GM12878 (cell line): Measurements from ENCODE around the gene PID1. TPM values are rescaled to one million over a fixed set of nuclear protein-coding genes. Genes with fewer than 3 reads are reported as not detected.

Experiments
- ATAC-seq: fragments of 200-7000 bp; cut with Tn5 transposase; 3 replicates; pipeline ENCODE4 v1.9.1; 2020; ENCODE audit warnings: mild to moderate bottlenecking, moderate library complexity
- BruUV-seq: library from RNA; stranded (reverse); fragments of 400-500 nt; replicated peaks from 2 replicates; lab custom pipeline; 2021; lab: Mats Ljungman, UMichigan
- CTCF ChIA-PET: fragments of 300-600 bp; sonication (Branson Sonifier 250); formaldehyde crosslinking; extraction: SDS; loops from one replicate; lab custom pipeline; 2021; ENCODE audit warnings: inconsistent platforms; lab: Yijun Ruan, JAX
- POLR2A ChIA-PET: fragments of 350-600 bp; formaldehyde crosslinking; extraction: SDS; loops from one replicate; lab custom pipeline; 2021; ENCODE audit warnings: inconsistent platforms; lab: Charles Lee
- RAD21 ChIA-PET: fragments of 300-600 bp; sonication (Branson Sonifier 250); formaldehyde crosslinking; loops from one replicate; lab custom pipeline; 2023; ENCODE audit warnings: antibody characterized with exemption; ENCODE audit not compliant: unreplicated experiment; lab: Charles Lee
- SMC1A ChIA-PET: fragments of 300-600 bp; sonication (Branson Sonifier 250); formaldehyde crosslinking; loops from one replicate; lab custom pipeline; 2023; ENCODE audit not compliant: unreplicated experiment, uncharacterized antibody; lab: Charles Lee
- DNase-seq: peaks from one replicate; pipeline ENCODE4 v3.0.0-alpha.2; 2011; ENCODE audit warnings: low read depth, low spot score
- FAIRE-seq: peaks from 3 replicates; lab custom pipeline; 2011; peaks lifted over from hg19 to GRCh38; lab: Jason Lieb, UNC
- H2AFZ ChIP-seq: 2 replicates; pipeline ENCODE4 v1.6.0; 2011; ENCODE audit warnings: low read depth, low read length, control low read depth; ENCODE audit not compliant: control insufficient read depth
- H3K27ac ChIP-seq: 2 replicates; pipeline ENCODE4 v1.5.1; 2011; ENCODE audit warnings: control low read depth; ENCODE audit not compliant: control insufficient read depth, insufficient read depth
- H3K27me3 ChIP-seq, 2 experiments: replicated peaks in 1 of 2; 2 replicates each; pipeline versions ENCODE4 v1.6.0 to v1.6.1; 2011; ENCODE audit warnings: low read length in 1 of 2; ENCODE audit not compliant: control insufficient read depth in 2 of 2, insufficient read depth in 2 of 2
- H3K36me3 ChIP-seq, 2 experiments: 2 replicates each; pipeline ENCODE4 v1.5.1; 2011; ENCODE audit warnings: low read length in 1 of 2; ENCODE audit not compliant: control insufficient read depth in 2 of 2, insufficient read depth in 2 of 2
- H3K4me1 ChIP-seq: 2 replicates; pipeline ENCODE4 v1.6.1; 2011; ENCODE audit warnings: mild to moderate bottlenecking, low read length, moderate library complexity, mixed read lengths; ENCODE audit not compliant: control insufficient read depth, insufficient read depth
- H3K4me2 ChIP-seq: 2 replicates; pipeline ENCODE4 v1.6.0; 2011; ENCODE audit warnings: control low read depth; ENCODE audit not compliant: control insufficient read depth, insufficient read depth
- H3K4me3 ChIP-seq: fragments of 200-600 bp; sonication (generic); 2 replicates; pipeline ENCODE4 v1.5.1; 2016
- H3K79me2 ChIP-seq: 2 replicates; pipeline ENCODE4 v1.6.0; 2011; ENCODE audit warnings: low read length; ENCODE audit not compliant: control insufficient read depth, insufficient read depth
- H3K9ac ChIP-seq: 2 replicates; pipeline ENCODE4 v1.8.0; 2011; ENCODE audit warnings: low read length, control low read depth, mixed read lengths; ENCODE audit not compliant: control insufficient read depth, insufficient read depth
- H3K9me3 ChIP-seq: replicated peaks from 3 replicates; pipeline ENCODE4 v1.5.1; 2011; ENCODE audit warnings: mild to moderate bottlenecking, low read length; ENCODE audit not compliant: control insufficient read depth, insufficient read depth
- H4K20me1 ChIP-seq: 2 replicates; pipeline ENCODE4 v1.6.0; 2011; ENCODE audit not compliant: control insufficient read depth, insufficient read depth
- ASH2L ChIP-seq: fragments of 300-600, 200-600 bp; sonication (generic); IDR thresholded peaks from 2 replicates; pipeline ENCODE4 v1.6.1; 2017; ENCODE audit warnings: low read depth, mild to moderate bottlenecking, borderline replicate concordance
- GABPA ChIP-seq: IDR thresholded peaks from 2 replicates; pipeline ENCODE4 v1.6.1; 2014; ENCODE audit warnings: antibody characterized with exemption, low read depth, mild to moderate bottlenecking, inconsistent platforms
- IRF4 ChIP-seq: IDR thresholded peaks from 2 replicates; pipeline ENCODE4 v1.6.1; 2011; ENCODE audit warnings: low read depth, low read length
- KLF5 ChIP-seq: fragments of 450-650 bp; IDR thresholded peaks from 2 replicates; pipeline ENCODE4 v1.6.1; 2014; ENCODE audit warnings: mild to moderate bottlenecking; ENCODE audit not compliant: partially characterized antibody
- RBBP5 ChIP-seq: fragments of 200-600 bp; sonication (generic); conservative IDR thresholded peaks from 2 replicates; pipeline ENCODE4 v1.6.1; 2016
- RFX5 ChIP-seq: IDR thresholded peaks from 2 replicates; pipeline ENCODE4 v1.6.1; 2011; ENCODE audit warnings: low read depth, low read length, improper control_type of control experiment
- SIN3A ChIP-seq: IDR thresholded peaks from 2 replicates; pipeline ENCODE4 v1.6.1; 2012; ENCODE audit warnings: low read depth, low read length, improper control_type of control experiment
- SMARCA5 ChIP-seq: fragments of 450-650 bp; IDR thresholded peaks from 2 replicates; pipeline ENCODE4 v1.6.1; 2017; ENCODE audit warnings: mild to moderate bottlenecking
- SREBF2 ChIP-seq: IDR thresholded peaks from 2 replicates; pipeline ENCODE4 v1.6.1; 2012; ENCODE audit warnings: mild to moderate bottlenecking, low read length
- SUZ12 ChIP-seq: fragments of 200-600 bp; sonication (generic); IDR thresholded peaks from one replicate; pipeline ENCODE4 v1.6.1; 2018; ENCODE audit warnings: antibody characterized with exemption, mild to moderate bottlenecking; ENCODE audit not compliant: unreplicated experiment
- TCF3 ChIP-seq: IDR thresholded peaks from 2 replicates; pipeline ENCODE4 v1.6.1; 2012; ENCODE audit warnings: low read depth, mild to moderate bottlenecking, low read length, borderline replicate concordance; ENCODE audit not compliant: insufficient read depth
- WGBS: methylation state at CpG from one replicate; pipeline ENCODE4 v1.1.6; 2016; ENCODE audit warnings: low lambda C conversion rate; ENCODE audit not compliant: insufficient replicate concordance, insufficient coverage; ENCODE audit errors: missing lambda C conversion rate; 5-methylcytosine and 5-hydroxymethylcytosine counted together
- in situ Hi-C: fragments of 300-500 bp; cut with MboI; formaldehyde crosslinking; loops from 9 replicates; pipeline ENCODE4 v1.14.3; 2018; ENCODE audit warnings: mixed read lengths
- intact Hi-C: fragments of 100-400 bp; cut with micrococcal nuclease; formaldehyde crosslinking; loops from one replicate; pipeline ENCODE4 v1.14.2; 2022; ENCODE audit not compliant: unreplicated experiment
- polyA plus RNA-seq, 11 experiments: library from polyadenylated mRNA; depleted of rRNA in 4 of 11; unstranded in 6 of 11; stranded (reverse) in 5 of 11; fragments of >200 nt; fragmentation: Nextera tagmentation in 4 of 11; fragmentation: Illumina TruSeq in 1 of 11; extraction: Ambion mirVana in 4 of 11; extraction: Trizol in 1 of 11; gene quantifications; 1 replicate in 1 of 11; 2 replicates in 10 of 11; pipeline versions ENCODE4 v1.2.1 to v1.2.3, GENCODE V29; 2011 to 2016; ENCODE audit warnings: inconsistent platforms in 2 of 11, missing spikeins in 2 of 11, low read depth in 1 of 11
- total RNA-seq, 4 experiments: library from RNA; depleted of rRNA in 3 of 4; stranded (reverse); fragments of >200 nt in 3 of 4; fragmentation: Illumina TruSeq in 1 of 4; extraction: Trizol in 1 of 4; gene quantifications; 2 replicates each; pipeline versions ENCODE4 v1.2.1 to v1.2.3, GENCODE V29; 2013 to 2021
- TF ChIP-seq, protein P1 (sequence below): fragments of 150-350 bp; IDR thresholded peaks from 2 replicates; pipeline ENCODE4 v1.6.1; 2016; ENCODE audit warnings: low read depth, low read length
- TF ChIP-seq, protein P2 (sequence below): IDR thresholded peaks from 2 replicates; pipeline ENCODE4 v1.6.1; 2012; ENCODE audit warnings: low read length, inconsistent platforms

Gene PID1
- total and polyA plus RNA-seq, 10 of the 15 experiments (the other 5 are each of a cell fraction or from before 2014, with no cell fraction given), result not detected

DNA sequence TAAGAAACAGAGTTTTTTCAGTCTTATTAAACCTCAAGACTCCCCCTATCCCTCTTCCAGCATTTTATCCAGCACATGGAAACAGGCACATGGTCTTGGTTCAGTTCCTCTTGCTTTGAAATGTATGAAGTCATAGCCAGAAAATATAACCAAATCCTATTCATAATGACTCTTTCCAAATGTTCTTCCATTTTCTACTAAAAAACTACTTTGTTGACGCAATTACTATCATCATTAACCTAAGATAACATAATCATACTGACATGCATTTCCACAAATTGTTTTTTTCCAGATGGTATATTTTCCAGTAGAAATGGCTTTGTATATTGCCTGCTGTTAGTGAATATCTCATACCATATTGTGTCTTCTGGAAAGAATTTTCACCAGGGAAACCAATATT is 261.3 kb downstream of the PID1 start:
- no peaks in the 10 kb centered on the region for H3K4me1 ChIP-seq
- ChIA-PET RAD21 (no interaction called here), POLR2A (no interaction called here), SMC1A (no interaction called here), CTCF (no interaction called here)
- no TSS peak for BruUV-seq
- H3K27ac ChIP-seq, result no peak overlapping the region
- in situ Hi-C loops (no loop called here), intact Hi-C loops (no loop called here)
- H3K9ac ChIP-seq, result no peak overlapping the region
- H3K27me3 ChIP-seq, result no peaks in the 10 kb centered on the region
- H3K79me2 ChIP-seq, result no peaks in the 10 kb centered on the region
- FAIRE-seq, result no peak
- H4K20me1 ChIP-seq, result no peaks in the 10 kb centered on the region
- no peak overlapping the region for H2AFZ ChIP-seq
- H3K4me3 ChIP-seq, result no peak overlapping the region
- no peaks in the 10 kb centered on the region for H3K9me3 ChIP-seq
- H3K4me2 ChIP-seq, result no peak overlapping the region
- ATAC-seq, result no peak
- DNase-seq, result no peak
- 0% methylated on average over 1 of the region's 1 CpG for WGBS
- TF ChIP-seq, protein P1, sequence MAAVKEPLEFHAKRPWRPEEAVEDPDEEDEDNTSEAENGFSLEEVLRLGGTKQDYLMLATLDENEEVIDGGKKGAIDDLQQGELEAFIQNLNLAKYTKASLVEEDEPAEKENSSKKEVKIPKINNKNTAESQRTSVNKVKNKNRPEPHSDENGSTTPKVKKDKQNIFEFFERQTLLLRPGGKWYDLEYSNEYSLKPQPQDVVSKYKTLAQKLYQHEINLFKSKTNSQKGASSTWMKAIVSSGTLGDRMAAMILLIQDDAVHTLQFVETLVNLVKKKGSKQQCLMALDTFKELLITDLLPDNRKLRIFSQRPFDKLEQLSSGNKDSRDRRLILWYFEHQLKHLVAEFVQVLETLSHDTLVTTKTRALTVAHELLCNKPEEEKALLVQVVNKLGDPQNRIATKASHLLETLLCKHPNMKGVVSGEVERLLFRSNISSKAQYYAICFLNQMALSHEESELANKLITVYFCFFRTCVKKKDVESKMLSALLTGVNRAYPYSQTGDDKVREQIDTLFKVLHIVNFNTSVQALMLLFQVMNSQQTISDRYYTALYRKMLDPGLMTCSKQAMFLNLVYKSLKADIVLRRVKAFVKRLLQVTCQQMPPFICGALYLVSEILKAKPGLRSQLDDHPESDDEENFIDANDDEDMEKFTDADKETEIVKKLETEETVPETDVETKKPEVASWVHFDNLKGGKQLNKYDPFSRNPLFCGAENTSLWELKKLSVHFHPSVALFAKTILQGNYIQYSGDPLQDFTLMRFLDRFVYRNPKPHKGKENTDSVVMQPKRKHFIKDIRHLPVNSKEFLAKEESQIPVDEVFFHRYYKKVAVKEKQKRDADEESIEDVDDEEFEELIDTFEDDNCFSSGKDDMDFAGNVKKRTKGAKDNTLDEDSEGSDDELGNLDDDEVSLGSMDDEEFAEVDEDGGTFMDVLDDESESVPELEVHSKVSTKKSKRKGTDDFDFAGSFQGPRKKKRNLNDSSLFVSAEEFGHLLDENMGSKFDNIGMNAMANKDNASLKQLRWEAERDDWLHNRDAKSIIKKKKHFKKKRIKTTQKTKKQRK, result no peak
- TF ChIP-seq, protein P2, sequence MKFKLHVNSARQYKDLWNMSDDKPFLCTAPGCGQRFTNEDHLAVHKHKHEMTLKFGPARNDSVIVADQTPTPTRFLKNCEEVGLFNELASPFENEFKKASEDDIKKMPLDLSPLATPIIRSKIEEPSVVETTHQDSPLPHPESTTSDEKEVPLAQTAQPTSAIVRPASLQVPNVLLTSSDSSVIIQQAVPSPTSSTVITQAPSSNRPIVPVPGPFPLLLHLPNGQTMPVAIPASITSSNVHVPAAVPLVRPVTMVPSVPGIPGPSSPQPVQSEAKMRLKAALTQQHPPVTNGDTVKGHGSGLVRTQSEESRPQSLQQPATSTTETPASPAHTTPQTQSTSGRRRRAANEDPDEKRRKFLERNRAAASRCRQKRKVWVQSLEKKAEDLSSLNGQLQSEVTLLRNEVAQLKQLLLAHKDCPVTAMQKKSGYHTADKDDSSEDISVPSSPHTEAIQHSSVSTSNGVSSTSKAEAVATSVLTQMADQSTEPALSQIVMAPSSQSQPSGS, result no peak
- TF ChIP-seq KLF5 (no peak), ASH2L (no peak), SUZ12 (no peak), RBBP5 (no peak), TCF3 (no peak), RFX5 (no peak), SIN3A (no peak), GABPA (no peak), SMARCA5 (no peak), IRF4 (no peak), SREBF2 (no peak)
- no peaks in the 10 kb centered on the region for H3K36me3 ChIP-seq
